Stimulated activated memory B cell treated with anti-CD40 and anti-IgM and Interleukin-4, amounts not matched to agents 10 μg/mL and 1 μg/mL and 100 μg/mL, for 72 hours (primary cell): Measurements from ENCODE around the gene CYP4A11.
"Not testable (repeated sequence)": the region's sequence is repeated elsewhere in the genome, so short reads cannot be mapped to it uniquely, and the experiment has no call there.

Experiments used
- ATAC-seq: fragments of 150-1000 bp; cut with Tn5 transposase; 2 replicates; pipeline ENCODE4 v1.10.0; 2021
- H3K27ac Mint-ChIP-seq: one replicate; pipeline ENCODE4 v1.8.0; 2022; ENCODE audit warnings: mild to moderate bottlenecking, mixed read lengths
- H3K27me3 Mint-ChIP-seq: one replicate; pipeline ENCODE4 v1.8.0; 2022; ENCODE audit warnings: mixed read lengths
- H3K36me3 Mint-ChIP-seq: one replicate; pipeline ENCODE4 v1.8.0; 2022; ENCODE audit warnings: mixed read lengths
- H3K4me1 Mint-ChIP-seq: one replicate; pipeline ENCODE4 v1.8.0; 2022; ENCODE audit warnings: mixed read lengths
- H3K4me3 Mint-ChIP-seq: one replicate; pipeline ENCODE4 v1.8.0; 2022; ENCODE audit warnings: mild to moderate bottlenecking, moderate library complexity, mixed read lengths
- H3K9me3 Mint-ChIP-seq: one replicate; pipeline ENCODE4 v1.8.0; 2022; ENCODE audit warnings: mixed read lengths

Gene CYP4A11

GRCh38 chr1:46941135-46941694, at the start of gene CYP4A11:
Gene CYP4A11, minus strand, starts transcription at chr1:46941476. Its CDS starts 43 bp downstream, at chr1:46941433.
- Mint-ChIP-seq H3K27me3 (no peaks in the 10 kb centered on the region), H3K36me3 (no peaks in the 10 kb centered on the region), H3K9me3 (peaks cover 3% of the 10 kb centered on the region), H3K27ac (no peak within 1 kb of the TSS), H3K4me3 (no peak within 1 kb of the TSS), H3K4me1 (no peaks in the 10 kb centered on the region)
- ATAC-seq = peak; percentile 36

DNA sequence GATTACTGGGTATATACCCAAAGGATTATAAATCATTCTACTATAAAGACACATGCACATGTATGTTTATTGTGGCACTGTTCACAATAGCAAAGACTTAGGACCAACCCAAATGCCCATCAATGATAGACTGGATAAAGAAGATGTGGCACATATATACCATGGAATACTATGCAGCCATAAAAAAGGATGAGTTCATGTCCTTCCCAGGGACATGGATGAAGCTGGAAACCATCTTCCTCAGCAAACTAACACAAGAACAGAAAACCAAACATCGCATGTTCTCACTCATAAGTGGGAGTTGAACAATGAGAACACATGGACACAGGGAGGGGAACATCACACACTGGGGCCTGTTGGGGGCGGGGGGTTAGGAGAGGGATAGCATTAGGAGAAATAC, 49.3 kb upstream of the CYP4A11 start:
- Mint-ChIP-seq H3K27me3 (peaks cover 17% of the 10 kb centered on the region), H3K9me3 (peaks cover 18% of the 10 kb centered on the region)
- ATAC-seq, H3K4me3 Mint-ChIP-seq, H3K4me1 Mint-ChIP-seq, H3K36me3 Mint-ChIP-seq, H3K27ac Mint-ChIP-seq: not testable (repeated sequence)

- H3K9me3 Mint-ChIP-seq = peaks cover 16% of the 10 kb centered on the region
- no peaks in the 10 kb centered on the region for H3K4me1 Mint-ChIP-seq
- H3K27ac Mint-ChIP-seq = no peak overlapping the region
- no peak overlapping the region for H3K4me3 Mint-ChIP-seq
- no peaks in the 10 kb centered on the region for H3K36me3 Mint-ChIP-seq
- no peak for ATAC-seq
- peaks cover 42% of the 10 kb centered on the region for H3K27me3 Mint-ChIP-seq
Observed at GRCh38 chr1:46983830-46984586, 42.7 kb upstream of the CYP4A11 start.

- ATAC-seq = no peak
- Mint-ChIP-seq H3K4me3 (no peak overlapping the region), H3K27me3 (peaks cover 49% of the 10 kb centered on the region), H3K9me3 (peaks cover 18% of the 10 kb centered on the region), H3K27ac (no peak overlapping the region), H3K36me3 (no peaks in the 10 kb centered on the region), H3K4me1 (no peaks in the 10 kb centered on the region)
Observed at GRCh38 chr1:46983166-46983829, 42.0 kb upstream of the CYP4A11 start.

GRCh38 chr1:46969014-46969619, 27.8 kb upstream of the CYP4A11 start:
- Mint-ChIP-seq H3K27ac (no peak overlapping the region), H3K4me3 (no peak overlapping the region), H3K9me3 (peaks cover 1% of the 10 kb centered on the region), H3K27me3 (peaks cover 38% of the 10 kb centered on the region), H3K36me3 (no peaks in the 10 kb centered on the region), H3K4me1 (no peaks in the 10 kb centered on the region)
- no peak for ATAC-seq

- not testable (repeated sequence) for H3K27me3 Mint-ChIP-seq, H3K9me3 Mint-ChIP-seq
Observed at GRCh38 chr1:46962272-46962671, 21.0 kb upstream of the CYP4A11 start.

GRCh38 chr1:46961066-46961758, 19.9 kb upstream of the CYP4A11 start:
- H3K27ac Mint-ChIP-seq = no peak overlapping the region
- H3K4me3 Mint-ChIP-seq = no peak overlapping the region
- H3K9me3 Mint-ChIP-seq = peaks cover 4% of the 10 kb centered on the region
- peak; percentile 61 for ATAC-seq
- no peaks in the 10 kb centered on the region for H3K4me1 Mint-ChIP-seq
- no peaks in the 10 kb centered on the region for H3K36me3 Mint-ChIP-seq
- peaks cover 8% of the 10 kb centered on the region for H3K27me3 Mint-ChIP-seq

More at GRCh38 chr1:46962272-46962671, 21.0 kb upstream of the CYP4A11 start:
- not testable (repeated sequence) for H3K36me3 Mint-ChIP-seq, H3K4me3 Mint-ChIP-seq, ATAC-seq, H3K4me1 Mint-ChIP-seq, H3K27ac Mint-ChIP-seq

DNA sequence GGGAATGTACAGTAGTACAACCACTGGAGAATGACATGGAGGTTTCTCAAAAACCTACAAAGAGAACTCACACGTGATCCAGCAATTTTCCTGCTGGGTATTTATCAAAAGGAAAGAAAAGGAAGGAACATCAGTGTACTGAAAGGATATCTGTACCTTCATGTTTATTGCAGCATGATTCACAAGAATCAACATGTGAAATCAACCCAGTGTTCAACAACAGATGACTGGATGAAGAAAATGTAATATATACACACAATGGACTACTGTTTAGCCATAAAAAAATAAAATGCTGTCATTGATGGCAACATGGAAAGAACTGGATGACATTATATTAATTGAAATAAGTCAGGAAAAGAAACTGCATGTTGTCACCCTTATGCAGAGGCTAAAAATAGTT, 19.0 kb upstream of the CYP4A11 start:
- Mint-ChIP-seq H3K27me3 (peaks cover 9% of the 10 kb centered on the region), H3K27ac (no peak overlapping the region), H3K4me3 (no peak overlapping the region), H3K36me3 (no peaks in the 10 kb centered on the region), H3K4me1 (no peaks in the 10 kb centered on the region), H3K9me3 (peaks cover 4% of the 10 kb centered on the region)
- no peak for ATAC-seq

DNA sequence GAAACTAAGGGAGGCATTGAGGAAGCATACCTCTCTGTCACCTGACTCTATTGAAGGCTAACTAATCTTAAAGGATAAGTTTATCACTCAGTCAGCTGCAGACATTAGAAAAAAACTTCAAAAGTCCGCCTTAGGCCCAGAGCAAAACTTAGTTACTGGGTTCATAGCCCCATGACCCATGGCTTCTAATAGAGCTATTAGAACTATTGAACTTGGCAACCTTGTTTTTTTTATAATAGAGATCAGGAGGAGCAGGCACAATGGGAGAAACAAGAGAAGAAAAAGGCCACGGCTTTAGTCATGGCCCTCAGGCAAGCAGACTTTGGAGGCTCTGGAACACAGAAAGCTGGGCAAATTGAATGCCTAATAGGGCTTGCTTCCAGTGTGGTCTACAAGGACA, 13.8 kb upstream of the CYP4A11 start:
- not testable (repeated sequence) for H3K9me3 Mint-ChIP-seq, ATAC-seq, H3K4me1 Mint-ChIP-seq, H3K4me3 Mint-ChIP-seq, H3K27ac Mint-ChIP-seq, H3K36me3 Mint-ChIP-seq
- peaks cover 29% of the 10 kb centered on the region for H3K27me3 Mint-ChIP-seq

- H3K4me1 Mint-ChIP-seq, H3K27ac Mint-ChIP-seq, H3K4me3 Mint-ChIP-seq, ATAC-seq, H3K9me3 Mint-ChIP-seq, H3K36me3 Mint-ChIP-seq: not testable (repeated sequence)
- peaks cover 29% of the 10 kb centered on the region for H3K27me3 Mint-ChIP-seq
Observed at GRCh38 chr1:46953847-46954246, 12.6 kb upstream of the CYP4A11 start.

DNA sequence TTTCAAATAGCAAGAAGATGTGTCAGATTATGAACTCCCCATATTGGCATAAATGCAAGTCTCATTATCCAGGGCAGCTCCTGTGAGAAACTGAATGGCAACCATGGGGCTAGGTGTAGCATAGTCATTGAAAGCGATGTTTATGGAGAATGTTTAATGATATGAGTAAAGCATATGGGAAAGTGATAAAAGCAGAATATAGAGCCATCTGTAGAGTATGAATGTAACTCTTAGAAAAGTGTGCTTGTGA, 8.1 kb upstream of the CYP4A11 start:
- not testable (repeated sequence) for H3K36me3 Mint-ChIP-seq, H3K9me3 Mint-ChIP-seq, H3K4me1 Mint-ChIP-seq, H3K27ac Mint-ChIP-seq, H3K4me3 Mint-ChIP-seq, ATAC-seq
- peaks cover 20% of the 10 kb centered on the region for H3K27me3 Mint-ChIP-seq

- peaks cover 20% of the 10 kb centered on the region for H3K27me3 Mint-ChIP-seq
- H3K27ac Mint-ChIP-seq = no peak overlapping the region
- peaks cover 3% of the 10 kb centered on the region for H3K9me3 Mint-ChIP-seq
- no peak overlapping the region for H3K4me3 Mint-ChIP-seq
- H3K4me1 Mint-ChIP-seq = no peaks in the 10 kb centered on the region
- H3K36me3 Mint-ChIP-seq = no peaks in the 10 kb centered on the region
- no peak for ATAC-seq
Observed at GRCh38 chr1:46948629-46949416, 7.5 kb upstream of the CYP4A11 start.

GRCh38 chr1:46947706-46948105, 6.4 kb upstream of the CYP4A11 start:
- H3K36me3 Mint-ChIP-seq, H3K27ac Mint-ChIP-seq, H3K4me3 Mint-ChIP-seq, H3K9me3 Mint-ChIP-seq, ATAC-seq, H3K4me1 Mint-ChIP-seq: not testable (repeated sequence)
- peaks cover 13% of the 10 kb centered on the region for H3K27me3 Mint-ChIP-seq

- Mint-ChIP-seq H3K4me1 (no peaks in the 10 kb centered on the region), H3K4me3 (no peak overlapping the region), H3K36me3 (no peaks in the 10 kb centered on the region), H3K27ac (no peak overlapping the region), H3K27me3 (no peaks in the 10 kb centered on the region), H3K9me3 (peaks cover 3% of the 10 kb centered on the region)
- no peak for ATAC-seq
Observed at GRCh38 chr1:46942086-46942485, 810 bp upstream of the CYP4A11 start.

DNA sequence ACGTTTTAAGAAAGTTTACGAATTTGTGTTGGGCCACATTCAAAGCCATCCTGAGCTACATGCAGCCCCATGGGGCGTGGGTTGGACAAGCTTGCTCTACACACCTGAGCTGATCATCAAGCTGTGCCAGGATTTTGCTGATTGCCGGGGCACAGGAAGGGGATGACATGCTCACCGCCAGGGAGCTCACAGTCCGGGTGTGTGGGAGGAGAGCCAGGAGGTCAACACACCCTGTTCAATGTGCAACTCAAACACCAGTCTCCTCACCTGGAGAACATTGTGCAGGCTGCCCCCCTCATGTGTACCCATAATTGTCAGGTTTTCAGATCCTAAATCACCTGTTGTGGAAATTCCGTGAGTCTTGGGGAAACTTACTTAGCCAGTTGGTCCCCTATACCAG, 969 bp downstream of the CYP4A11 start:
- no peak for ATAC-seq
- Mint-ChIP-seq H3K27me3 (no peaks in the 10 kb centered on the region), H3K9me3 (peaks cover 3% of the 10 kb centered on the region), H3K36me3 (no peaks in the 10 kb centered on the region), H3K4me3 (no peak overlapping the region), H3K27ac (no peak overlapping the region), H3K4me1 (no peaks in the 10 kb centered on the region)
